HG03196 (cell line): ENCODE data around the gene HSDL1.
A peak's percentile ranks its signal among the peaks of the same experiment; 100 is the strongest.

ENCODE experiments used
- ATAC-seq: cut with Tn5 transposase; IDR thresholded peaks from one replicate; pipeline ENCODE4 v1.9.1; 2021; ENCODE audit not compliant: unreplicated experiment

The HSDL1 gene

DNA sequence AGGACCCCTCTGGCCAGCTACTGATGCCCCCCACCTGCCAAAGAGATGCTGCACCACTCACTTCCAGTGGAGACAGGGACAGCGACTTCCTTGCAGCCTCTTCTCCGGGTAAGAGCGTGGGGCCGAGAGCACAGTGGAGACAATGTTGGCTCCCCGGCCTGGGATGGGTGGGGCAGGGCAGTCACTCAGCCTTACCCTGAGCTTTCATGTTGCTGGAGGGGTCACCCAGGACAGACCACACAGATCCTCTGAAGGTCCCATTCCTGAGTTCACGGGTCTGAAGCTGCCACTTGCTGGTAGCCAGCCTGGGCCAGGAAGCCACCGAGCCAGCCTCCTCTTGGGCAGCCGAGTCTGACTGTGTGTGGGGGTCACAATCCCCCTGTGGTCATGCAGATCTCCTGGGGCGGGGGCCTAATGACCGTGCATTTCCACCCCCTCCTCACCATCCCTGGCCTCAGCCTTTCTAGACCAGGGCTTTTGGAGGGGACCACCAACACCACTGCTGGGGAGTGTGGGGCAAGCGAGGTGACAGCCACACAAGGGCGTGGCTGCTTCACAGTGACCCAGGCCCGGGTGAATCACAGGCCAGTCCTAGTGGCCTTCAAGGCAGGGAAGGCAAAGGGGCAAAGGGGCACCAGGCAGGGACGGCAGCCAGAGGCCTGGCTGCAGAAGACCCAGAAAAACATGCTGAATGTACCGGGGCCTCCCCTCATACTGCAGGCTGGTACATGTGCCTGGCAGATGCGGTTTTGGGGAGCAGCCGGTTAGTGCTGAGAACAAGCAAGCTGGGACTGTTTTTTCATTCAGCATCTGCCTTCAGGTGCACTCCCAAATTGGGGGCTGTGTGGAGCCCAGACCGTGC lies 31.4 kb upstream of the HSDL1 start:
- ATAC-seq = no peak

DNA sequence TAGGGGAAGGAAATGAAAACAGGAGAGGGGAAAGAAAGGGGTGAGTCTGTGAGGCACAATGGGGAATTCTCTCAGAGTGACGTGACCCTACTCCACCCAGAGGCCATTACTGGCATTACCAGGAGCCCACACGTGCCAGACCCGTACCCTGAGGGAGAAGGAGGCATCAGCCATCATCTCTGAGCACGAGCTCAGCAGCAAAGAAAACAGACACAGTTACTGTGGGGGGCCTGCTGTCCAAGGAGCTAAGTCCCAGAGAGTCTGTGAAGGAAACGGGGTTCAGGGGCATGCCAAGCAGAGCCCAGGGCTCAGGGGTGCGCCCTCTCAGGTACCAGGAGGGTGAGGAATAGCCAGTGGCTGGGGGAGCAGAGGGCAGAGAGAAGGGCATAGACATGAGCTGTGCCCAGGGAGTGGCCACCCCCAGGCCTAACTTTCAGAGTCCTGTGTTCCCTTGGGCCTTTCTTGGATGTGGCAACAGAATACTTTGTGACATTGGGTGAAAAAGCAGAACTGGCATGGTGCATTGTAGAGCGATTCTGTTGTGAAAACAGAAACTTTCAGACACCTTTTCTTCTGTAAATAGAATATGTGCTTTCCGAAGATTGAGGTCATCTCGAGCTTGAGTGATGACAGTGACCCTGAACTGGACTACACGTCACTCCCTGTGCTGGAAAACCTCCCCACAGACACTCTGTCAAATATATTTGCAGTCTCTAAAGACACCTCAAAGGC lies 30.5 kb upstream of the HSDL1 start:
- peak; percentile 54 for ATAC-seq

DNA sequence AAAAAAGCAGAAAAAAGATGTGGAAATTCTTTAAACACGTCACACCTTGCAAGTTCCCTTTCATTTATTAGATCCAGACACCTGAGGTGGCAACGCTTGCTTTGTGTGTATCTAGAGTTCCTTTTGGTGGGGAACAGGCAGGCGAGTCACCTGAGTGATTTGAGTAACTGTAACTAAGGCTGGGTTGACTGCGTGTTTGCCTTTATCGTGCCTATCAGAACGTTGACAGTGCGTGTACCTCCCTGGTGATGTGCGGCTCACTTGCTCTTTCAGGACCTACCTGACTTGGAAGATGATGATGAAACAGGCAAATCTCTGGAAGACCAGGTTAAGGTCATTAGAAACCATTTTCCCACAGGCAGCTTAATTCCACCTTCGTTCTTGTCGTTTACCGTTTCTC lies 29.4 kb upstream of the HSDL1 start:
- ATAC-seq = no peak

DNA sequence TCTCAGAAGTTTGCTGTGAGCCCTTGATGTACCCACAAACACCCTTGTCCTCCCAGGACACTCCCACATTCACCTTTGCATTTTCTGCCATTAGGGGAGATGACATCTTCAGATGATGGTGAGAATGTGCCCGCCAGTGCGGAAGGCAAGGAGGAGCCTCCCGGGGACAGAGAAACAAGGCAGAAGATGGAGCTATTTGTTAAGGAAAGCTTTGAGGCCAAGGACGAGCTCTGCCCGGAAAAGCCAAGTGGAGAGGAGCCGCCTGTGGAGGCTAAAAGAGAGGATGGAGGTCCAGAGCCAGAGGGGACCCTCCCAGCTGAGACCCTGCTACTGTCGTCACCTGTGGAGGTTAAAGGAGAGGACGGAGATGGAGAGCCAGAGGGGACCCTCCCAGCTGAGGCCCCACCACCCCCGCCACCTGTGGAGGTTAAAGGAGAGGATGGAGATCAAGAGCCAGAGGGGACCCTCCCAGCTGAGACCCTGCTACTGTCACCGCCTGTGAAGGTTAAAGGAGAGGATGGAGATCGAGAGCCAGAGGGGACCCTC lies 24.9 kb upstream of the HSDL1 start:
- no peak for ATAC-seq

DNA sequence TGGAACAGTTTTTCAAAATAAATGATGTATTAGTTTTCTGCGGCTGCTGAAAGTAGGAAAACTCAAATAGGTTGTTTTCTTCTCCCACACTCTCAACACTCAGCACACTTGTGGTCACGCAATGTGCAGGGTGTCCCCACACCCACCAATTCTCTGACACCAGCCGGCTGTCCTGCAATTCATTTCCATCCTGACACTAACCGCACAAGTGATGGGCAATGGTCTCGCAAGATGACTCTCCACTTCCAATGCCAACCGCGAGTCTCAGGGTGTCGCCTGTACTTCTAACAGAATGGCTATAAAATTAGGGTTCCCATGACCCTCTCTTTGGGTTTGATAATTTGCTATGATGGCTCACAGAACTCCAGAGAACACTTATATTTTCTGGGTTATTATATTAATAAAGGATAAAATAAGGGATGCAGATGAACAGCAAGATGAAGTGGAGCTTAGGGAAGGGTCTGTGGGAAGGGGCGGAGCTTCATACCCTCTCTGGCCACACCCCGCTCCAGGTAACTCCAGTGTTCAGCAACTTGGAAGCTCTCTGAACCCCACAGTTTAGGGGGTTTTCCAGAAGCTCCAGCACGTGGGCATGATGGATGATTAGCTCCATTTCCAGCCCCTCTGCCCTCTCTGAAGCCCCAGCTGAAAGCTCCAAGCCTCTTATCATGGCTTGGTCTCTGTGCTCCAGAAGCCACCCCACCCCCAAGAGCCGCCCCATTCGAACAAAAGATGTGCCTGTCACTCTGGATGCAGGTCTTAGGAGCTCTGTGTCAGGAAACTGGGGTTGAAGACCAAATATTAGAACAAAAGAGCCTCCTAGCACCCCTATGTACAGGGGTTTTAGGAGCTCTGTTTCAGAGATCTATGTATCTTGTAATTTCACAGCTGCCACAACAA lies 22.1 kb upstream of the HSDL1 start:
- no peak for ATAC-seq

DNA sequence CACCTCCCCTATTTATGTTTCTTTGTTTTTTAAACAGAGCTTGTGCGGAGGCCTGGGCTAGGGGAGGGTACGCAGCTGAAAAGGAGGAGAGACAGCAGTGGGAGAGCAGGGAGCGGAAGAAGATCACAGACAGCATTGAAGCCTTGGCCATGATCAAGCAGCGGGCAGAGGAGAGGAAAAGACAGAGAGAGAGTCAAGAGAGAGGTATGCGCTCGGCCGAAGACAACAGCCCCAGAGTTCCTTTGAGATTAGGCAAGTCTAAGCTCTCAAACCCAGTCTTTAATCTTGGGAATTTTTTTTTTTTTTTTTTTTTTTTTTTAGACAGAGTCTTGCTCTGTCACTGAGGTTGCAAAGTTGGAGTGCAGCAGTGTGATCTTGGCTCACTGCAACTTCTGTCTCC lies 20.8 kb upstream of the HSDL1 start:
- no peak for ATAC-seq

DNA sequence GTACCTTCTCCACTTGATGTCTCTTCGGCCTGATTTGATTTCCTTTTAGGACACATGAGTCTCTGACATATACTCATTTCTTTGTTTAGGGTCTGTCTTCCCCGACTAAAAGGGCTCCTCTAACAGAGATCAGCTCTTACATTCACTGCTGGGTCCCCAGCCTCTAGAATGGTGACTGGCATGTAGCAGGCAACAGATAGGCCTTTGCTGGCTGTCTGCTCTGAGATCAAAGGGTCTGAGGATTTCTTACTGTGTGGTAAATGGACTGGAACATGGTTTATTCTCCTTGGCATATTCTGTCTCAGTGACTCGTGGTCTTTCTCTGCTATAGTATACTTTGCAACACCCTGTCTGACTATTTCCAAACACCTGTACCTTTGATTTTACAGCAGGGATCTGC lies 16.8 kb upstream of the HSDL1 start:
- ATAC-seq = no peak

DNA sequence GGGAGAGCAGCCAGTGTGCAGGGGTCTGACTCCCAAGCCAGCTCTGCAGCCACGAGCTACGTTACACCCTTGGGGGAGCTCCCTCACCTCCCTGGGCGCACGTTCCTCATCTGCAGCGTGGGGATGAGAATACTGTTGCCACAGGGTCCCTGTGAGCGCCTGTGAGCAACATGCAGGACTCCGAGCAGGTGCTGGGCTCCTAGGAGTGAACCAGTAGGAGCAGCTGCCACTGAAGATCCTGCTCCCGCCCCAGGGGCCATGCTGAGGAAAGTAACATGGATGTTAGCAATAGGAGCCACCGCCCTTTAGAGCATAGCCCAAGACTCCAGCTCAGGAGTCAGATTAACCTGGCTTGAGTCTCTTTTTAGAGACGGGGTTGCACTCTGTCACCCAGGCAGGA lies 16.1 kb upstream of the HSDL1 start:
- ATAC-seq = no peak

DNA sequence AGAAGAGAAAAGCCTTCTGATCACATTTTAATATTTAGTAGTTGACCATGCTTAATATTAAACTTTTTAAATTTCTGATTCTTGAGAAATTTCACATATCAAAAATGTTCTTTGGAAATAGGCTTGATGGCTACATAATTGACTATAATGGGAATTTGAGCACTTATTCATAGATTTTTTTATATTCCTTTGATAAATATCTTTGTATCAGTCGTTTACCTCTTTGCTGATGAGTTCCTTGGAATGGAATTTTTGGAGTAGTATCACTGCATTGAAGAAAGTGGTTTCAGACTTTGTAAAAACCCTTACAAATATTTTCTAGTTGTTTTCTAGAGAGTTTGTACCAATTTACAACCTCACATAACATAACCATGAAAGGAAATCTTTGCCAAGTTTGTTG lies 14.8 kb upstream of the HSDL1 start:
- ATAC-seq = no peak

DNA sequence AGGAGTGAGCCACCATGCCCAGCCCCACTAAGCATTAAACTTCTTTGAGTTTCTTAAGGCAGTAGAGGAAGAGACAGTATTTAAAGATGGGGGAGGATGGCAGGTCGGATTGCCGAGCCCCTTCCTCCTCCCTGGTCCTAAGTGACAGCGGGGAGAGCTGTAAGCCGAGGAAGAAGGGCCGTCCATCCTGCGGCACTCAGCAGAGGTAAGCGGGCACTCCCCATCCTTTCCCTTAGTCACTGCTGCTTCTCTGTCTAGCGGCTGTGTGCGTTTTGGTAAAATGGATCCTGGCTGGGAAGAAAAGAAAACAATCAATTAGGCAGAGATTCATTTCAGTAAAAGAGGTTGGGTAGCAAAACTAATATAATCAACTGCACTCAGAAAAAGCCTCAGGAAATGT lies 14.0 kb upstream of the HSDL1 start:
- no peak for ATAC-seq

DNA sequence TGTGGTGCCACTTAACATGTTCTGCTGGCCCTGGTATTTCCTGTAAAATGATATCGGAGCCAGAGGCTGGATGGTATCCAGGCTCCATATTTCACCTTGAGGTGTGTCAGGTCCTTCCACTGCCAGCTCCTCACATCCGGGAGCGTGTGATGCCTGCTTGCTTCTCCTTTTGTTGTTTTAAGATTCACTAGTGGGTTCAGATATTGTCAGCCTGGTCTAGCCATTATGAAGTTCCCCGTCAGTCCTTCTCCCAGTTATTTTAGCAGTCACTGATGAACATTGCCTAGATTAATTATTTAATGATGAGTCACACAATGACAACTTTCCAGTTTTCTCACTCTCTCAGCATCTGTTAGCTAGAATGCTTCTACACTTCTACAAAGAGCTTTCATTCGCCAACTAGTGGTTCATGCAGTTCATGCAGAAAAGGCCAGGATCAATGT lies 11.4 kb upstream of the HSDL1 start:
- ATAC-seq = no peak

DNA sequence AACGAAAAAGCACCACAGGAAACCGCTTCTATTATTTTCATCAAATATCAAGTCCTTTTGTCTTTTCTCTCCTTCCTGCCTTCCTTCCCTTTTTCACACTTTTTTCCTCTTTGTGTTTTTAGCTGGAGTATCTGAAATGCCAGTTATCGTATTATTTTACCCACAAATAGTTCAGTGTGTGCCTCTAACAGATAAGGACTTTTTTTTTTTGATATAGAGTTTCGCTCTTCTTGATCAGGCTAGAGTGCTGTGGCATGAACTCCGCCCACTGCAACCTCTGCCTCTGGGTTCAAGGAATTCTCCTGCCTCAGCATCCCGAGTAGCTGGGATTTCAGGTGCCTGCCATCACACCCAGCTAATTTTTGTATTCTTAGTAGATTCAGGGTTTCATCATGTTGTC lies 10.8 kb upstream of the HSDL1 start:
- no peak for ATAC-seq

DNA sequence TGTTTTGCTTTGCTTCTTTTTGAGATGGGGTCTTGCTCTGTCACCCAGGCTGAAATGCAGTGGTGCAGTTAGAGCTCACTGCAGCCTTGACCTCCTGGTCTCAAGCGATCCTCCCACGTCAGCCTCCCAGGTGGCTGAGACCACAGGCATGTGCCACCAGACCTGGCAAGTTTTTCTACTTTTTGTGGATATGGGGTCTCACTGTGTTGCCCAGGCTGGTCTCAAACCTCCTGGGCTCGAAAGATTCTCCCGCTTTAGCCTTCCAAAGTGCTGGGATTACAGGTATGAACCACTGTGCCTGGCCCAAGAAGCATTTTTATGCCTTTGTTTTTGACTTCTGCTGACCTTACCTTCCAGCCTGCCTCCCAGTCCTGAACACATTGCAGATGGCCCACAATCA lies 10.2 kb upstream of the HSDL1 start:
- ATAC-seq = no peak

DNA sequence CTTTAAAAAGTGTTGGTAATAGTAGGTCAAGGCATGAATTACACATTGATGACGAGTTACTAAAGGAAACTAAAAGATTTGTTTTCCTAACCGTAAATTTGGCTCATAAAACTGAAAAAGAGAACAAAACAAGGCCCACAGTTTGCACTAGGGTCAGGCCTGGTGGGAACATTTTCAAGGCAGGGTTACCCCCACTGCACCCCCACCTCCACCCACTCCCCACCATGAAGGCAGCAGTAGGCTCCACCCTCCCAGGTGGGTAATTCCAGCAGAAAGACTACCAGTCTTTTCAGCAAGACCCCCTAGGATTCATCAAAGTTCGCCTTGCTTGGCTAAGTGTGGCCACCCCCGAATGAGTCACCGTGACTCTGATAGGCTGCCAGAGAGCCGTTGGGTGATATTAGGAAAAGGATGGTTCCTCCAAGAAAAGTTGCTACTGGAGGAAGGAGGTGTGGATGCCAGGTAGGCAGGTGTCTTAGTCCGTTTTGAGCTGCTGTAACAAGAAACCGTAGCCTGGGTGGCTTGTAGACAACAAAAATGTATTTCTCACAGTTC lies 8.8 kb upstream of the HSDL1 start:
- no peak for ATAC-seq

DNA sequence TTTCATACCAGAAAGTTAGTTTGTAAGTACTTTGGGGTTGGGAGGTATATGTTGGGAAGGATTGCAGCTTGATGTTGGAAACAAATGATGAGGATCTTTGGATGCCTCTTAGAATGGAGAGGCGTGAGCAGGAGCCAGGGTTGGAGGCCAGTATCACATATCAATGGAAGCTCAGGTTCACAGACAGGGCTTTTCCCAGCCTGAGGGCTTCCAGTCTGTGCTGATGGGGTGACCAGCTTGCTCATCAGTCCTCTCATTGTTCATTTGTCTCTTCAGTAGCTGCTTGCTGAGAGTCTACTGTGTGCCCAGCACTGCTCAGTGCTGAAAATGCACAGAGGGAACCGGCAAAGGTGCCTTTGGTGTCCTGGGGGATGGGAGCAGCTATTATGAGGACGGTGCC lies 5.9 kb upstream of the HSDL1 start:
- ATAC-seq = no peak

DNA sequence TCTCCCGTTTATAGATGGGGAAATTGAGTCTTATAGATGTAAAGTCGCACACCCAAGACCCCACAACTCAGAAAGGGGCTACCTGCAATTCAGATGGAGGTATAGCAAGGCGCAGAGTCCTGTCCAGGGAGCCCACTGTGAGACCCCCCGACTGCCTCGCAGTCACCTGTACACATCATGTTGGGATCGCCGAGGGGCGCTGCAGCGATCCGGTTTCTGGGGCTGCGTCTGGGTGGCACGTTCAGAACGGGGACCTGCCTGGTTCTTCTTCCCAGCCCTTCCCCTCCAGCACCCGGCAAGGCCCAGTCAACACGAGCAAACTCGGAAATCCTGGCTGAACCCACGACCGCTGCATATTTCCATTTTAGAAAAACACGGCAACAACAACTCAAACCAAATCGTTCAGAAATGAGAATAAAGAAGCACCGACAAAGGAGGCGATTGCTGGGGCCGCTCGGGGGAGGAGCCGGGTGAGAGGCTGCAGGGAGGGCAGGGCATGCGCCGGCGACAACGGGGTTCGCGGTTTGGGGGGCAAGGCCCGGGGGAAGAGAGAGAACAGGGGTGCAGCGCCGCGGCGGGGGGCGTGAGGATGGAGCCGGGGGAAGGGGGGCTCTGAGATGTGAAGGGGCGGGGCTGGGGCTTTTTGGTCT lies 643 bp downstream of the HSDL1 start:
- no peak for ATAC-seq

DNA sequence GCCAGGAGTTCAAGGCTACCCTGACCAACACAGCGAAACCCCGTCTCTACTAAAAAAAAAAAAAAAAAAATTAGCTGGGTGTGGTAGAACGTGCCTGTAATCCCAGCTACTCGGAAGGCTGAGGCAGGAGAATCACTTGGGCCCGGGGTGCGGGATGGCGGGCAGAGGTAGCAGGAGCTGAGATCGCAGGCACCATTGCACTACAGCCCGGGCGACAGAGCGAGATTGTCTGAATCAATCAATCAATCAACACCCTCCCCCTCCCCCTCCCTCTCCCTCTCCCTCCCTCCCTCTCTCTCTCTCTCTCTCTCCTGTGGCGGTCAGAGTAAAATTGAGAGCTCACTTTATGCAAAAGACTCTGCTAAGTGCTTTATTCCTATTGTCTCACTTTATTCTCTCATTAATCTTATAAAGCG lies 1.2 kb downstream of the HSDL1 start:
- ATAC-seq = no peak

DNA sequence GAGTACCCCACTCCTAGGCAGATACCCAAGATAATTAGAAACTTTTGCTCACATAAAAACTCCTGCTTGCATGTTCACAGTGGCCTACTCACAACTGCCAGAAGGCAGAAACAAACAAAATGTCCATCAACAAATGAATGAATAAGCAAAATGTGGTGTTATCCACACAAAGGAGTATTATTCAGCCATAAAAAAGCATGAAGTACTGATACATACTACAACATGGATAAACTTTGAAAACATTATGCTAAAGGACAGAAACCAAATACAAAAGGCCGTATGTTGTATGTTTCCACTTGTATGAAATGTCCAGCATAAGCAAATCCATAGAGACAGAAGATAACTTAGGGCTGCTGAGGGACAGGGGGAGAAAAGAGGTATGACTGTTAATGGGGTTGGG lies 1.9 kb downstream of the HSDL1 start:
- ATAC-seq = no peak

DNA sequence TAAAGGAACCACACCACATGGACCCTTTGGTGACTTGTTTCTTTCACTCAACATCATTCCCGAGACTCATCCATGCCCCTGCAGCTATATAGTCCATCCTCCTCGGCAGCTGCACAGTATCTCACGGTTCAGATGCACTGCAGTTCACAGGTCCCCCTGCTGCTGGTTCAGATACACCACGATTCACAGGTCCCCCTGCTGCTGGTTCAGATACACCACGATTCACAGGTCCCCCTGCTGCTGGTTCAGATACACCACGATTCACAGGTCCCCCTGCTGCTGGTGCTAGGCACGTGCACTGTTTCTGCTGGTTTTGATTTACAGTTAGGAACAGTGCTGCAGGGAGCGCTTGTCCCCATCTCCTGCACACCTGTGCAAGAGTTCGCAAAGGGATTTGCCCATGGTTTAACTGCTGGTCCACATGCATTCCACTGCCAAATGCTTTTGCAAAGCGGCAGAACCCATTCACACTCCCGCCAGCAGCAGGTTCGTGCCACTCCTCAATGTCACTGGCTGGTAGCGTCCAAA lies 3.8 kb downstream of the HSDL1 start:
- ATAC-seq = no peak

DNA sequence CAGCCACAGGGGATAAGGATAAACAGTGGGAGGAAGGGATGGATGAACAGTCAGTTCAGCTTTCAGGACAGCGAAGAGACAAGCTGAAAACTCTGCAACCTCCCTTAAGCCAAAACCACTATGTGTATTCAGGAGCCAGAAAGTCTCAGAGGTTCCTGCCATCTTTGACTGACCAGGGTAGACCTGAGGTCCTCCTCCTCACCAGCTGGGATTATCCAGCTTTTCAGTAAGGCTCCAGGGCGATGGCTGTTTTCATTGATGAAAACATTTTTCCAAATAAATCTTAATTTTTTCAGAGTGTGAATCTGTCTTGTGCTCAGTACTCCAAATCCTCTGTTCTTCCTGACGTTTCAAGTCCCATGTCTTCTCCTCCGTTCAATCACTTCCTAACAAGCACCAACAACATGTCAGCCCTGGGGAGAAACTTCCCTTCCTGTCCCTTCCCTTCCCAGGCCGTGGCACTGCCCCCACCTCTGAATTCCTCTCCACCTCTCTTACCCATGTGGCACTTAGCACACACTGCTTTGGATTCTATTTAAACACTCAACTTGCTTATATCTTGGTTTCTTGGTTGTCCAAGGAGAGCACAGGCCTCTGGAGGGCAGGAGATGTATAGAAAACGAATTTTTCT lies 5.2 kb downstream of the HSDL1 start:
- no peak for ATAC-seq
